Measurements from ENCODE around the gene STAT5B. TPM values are rescaled to one million over a fixed set of nuclear protein-coding genes. Genes with fewer than 3 reads are reported as not detected.
"Not testable (repeated sequence)": the region's sequence is repeated elsewhere in the genome, so short reads cannot be mapped to it uniquely, and the experiment has no call there.

STAT5B gene
- total RNA-seq, 3 donors from 2014 or later: 97.2 to 130 (median 101) TPM

- Histone ChIP-seq H3K4me3 (no peak overlapping the region), H3K9me3 (no peaks in the 10 kb centered on the region), H3K36me3 (no peaks in the 10 kb centered on the region), H3K27ac (no peak overlapping the region), H3K4me1 (no peaks in the 10 kb centered on the region), H3K27me3 (no peaks in the 10 kb centered on the region)
- intact Hi-C loops (cut with DNase I; ENCODE audit: low total_unique reads): no loop called here
- TF ChIP-seq POLR2A (IDR thresholded peaks at IDR 0.05): no peak
- TF ChIP-seq CTCF (IDR thresholded peaks at IDR 0.05): no peak
- no peak for TF ChIP-seq POLR2AphosphoS5 (IDR thresholded peaks at IDR 0.05)
- DNase-seq (ENCODE audit: low spot score in 2 of 2): no peak
Measured at GRCh38 chr17:42210046-42210445, 66.1 kb downstream of the STAT5B start.

GRCh38 chr17:42206153-42206612 lies 70.0 kb downstream of the STAT5B start:
- H3K27ac ChIP-seq: not testable (repeated sequence)

GRCh38 chr17:42203354-42203753 lies 72.8 kb downstream of the STAT5B start:
- Histone ChIP-seq H3K27ac (no peak overlapping the region), H3K4me3 (no peak overlapping the region), H3K9me3 (no peaks in the 10 kb centered on the region), H3K36me3 (no peaks in the 10 kb centered on the region), H3K27me3 (no peaks in the 10 kb centered on the region), H3K4me1 (no peaks in the 10 kb centered on the region)
- TF ChIP-seq POLR2A (IDR thresholded peaks at IDR 0.05) (no peak), CTCF (IDR thresholded peaks at IDR 0.05) (no peak), POLR2AphosphoS5 (IDR thresholded peaks at IDR 0.05) (no peak)
- DNase-seq (ENCODE audit: low spot score in 2 of 2): no peak
- intact Hi-C loops (cut with DNase I; ENCODE audit: low total_unique reads): no loop called here

More at GRCh38 chr17:42206153-42206612, 70.0 kb downstream of the STAT5B start:
- DNase-seq (ENCODE audit: low spot score in 2 of 2); H3K36me3 ChIP-seq; H3K4me1 ChIP-seq; H3K27me3 ChIP-seq; intact Hi-C loops (cut with DNase I; ENCODE audit: low total_unique reads); H3K9me3 ChIP-seq; H3K4me3 ChIP-seq: not testable (repeated sequence)

GRCh38 chr17:42202696-42203095 lies 73.5 kb downstream of the STAT5B start:
- Histone ChIP-seq H3K27me3 (no peaks in the 10 kb centered on the region), H3K9me3 (no peaks in the 10 kb centered on the region), H3K36me3 (no peaks in the 10 kb centered on the region), H3K4me3 (no peak overlapping the region), H3K27ac (no peak overlapping the region), H3K4me1 (no peaks in the 10 kb centered on the region)
- no peak for DNase-seq (ENCODE audit: low spot score in 2 of 2)
- TF ChIP-seq CTCF (IDR thresholded peaks at IDR 0.05) (no peak), POLR2A (IDR thresholded peaks at IDR 0.05) (no peak), POLR2AphosphoS5 (IDR thresholded peaks at IDR 0.05) (no peak)
- intact Hi-C loops (cut with DNase I; ENCODE audit: low total_unique reads): no loop called here

GRCh38 chr17:42202159-42202558 lies 74.0 kb downstream of the STAT5B start:
- H3K36me3 ChIP-seq: no peaks in the 10 kb centered on the region
- no peak overlapping the region for H3K27ac ChIP-seq
- no peaks in the 10 kb centered on the region for H3K9me3 ChIP-seq
- H3K4me1 ChIP-seq: no peaks in the 10 kb centered on the region
- no peak for TF ChIP-seq POLR2A (IDR thresholded peaks at IDR 0.05)
- no peak overlapping the region for H3K4me3 ChIP-seq
- H3K27me3 ChIP-seq: no peaks in the 10 kb centered on the region
- intact Hi-C loops (cut with DNase I; ENCODE audit: low total_unique reads): no loop called here
- DNase-seq (ENCODE audit: low spot score in 2 of 2): no peak

GRCh38 chr17:42201458-42201772 lies 74.8 kb downstream of the STAT5B start:
- no peak for TF ChIP-seq POLR2A (IDR thresholded peaks at IDR 0.05)
- TF ChIP-seq POLR2AphosphoS5 (IDR thresholded peaks at IDR 0.05): no peak
- TF ChIP-seq CTCF (IDR thresholded peaks at IDR 0.05): no peak
- H3K4me3 ChIP-seq: no peak overlapping the region
- H3K4me1 ChIP-seq: no peaks in the 10 kb centered on the region
- no peak for DNase-seq (ENCODE audit: low spot score in 2 of 2)
- intact Hi-C loops (cut with DNase I; ENCODE audit: low total_unique reads): no loop called here
- H3K27ac ChIP-seq: no peak overlapping the region
- H3K36me3 ChIP-seq: no peaks in the 10 kb centered on the region
- no peaks in the 10 kb centered on the region for H3K9me3 ChIP-seq
- no peaks in the 10 kb centered on the region for H3K27me3 ChIP-seq
